GM18873 (cell line): ENCODE results near the gene NT5DC3.
A peak's percentile ranks its signal among the peaks of the same experiment; 100 is the strongest.
"Not testable (repeated sequence)": the region's sequence is repeated elsewhere in the genome, so short reads cannot be mapped to it uniquely, and the experiment has no call there.

Experiments used
- ATAC-seq: cut with Tn5 transposase; IDR thresholded peaks from one replicate; pipeline ENCODE4 v1.9.1; 2021; ENCODE audit warnings: mild to moderate bottlenecking, moderate library complexity, moderate number of reproducible peaks; ENCODE audit not compliant: unreplicated experiment, low FRiP score

NT5DC3 gene

GRCh38 chr12:103855896-103856657 lies 15.0 kb upstream of the NT5DC3 start:
- ATAC-seq: no peak

- ATAC-seq: no peak
These were observed 14.1 kb upstream of the NT5DC3 start for GRCh38 chr12:103855036-103855712.

DNA sequence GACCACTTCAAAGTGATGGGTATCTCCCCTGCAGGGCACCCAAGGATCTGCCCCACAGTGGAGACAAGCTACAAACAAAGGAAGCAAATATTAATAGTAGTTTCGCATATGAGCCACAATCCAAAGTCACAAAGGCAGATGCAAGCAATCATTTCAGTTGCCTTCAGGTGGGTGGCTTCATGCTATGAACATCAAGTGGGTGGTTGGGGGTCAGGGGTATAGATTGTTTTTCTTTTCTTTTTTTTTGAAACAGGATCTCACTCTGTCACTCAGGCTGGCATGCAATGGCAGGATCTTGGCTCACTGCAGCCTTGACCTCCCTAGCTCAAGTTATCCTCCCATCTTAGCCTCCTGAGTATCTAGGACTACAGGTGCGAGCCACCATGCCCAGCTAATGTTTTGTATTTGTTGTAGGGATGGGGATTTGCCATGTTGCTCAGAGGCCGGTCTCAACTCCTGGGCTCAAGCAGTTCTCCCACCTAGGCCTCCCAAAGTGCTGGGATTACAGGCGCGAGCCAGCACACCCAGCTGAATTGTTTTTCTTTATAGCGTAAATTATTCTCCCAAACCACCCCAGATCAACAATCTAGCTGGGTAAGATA lies 13.4 kb upstream of the NT5DC3 start:
- no peak for ATAC-seq

- no peak for ATAC-seq
These were observed 11.5 kb upstream of the NT5DC3 start for GRCh38 chr12:103852498-103852997.

- ATAC-seq: no peak
These were observed 10.1 kb upstream of the NT5DC3 start for GRCh38 chr12:103851127-103851526.

DNA sequence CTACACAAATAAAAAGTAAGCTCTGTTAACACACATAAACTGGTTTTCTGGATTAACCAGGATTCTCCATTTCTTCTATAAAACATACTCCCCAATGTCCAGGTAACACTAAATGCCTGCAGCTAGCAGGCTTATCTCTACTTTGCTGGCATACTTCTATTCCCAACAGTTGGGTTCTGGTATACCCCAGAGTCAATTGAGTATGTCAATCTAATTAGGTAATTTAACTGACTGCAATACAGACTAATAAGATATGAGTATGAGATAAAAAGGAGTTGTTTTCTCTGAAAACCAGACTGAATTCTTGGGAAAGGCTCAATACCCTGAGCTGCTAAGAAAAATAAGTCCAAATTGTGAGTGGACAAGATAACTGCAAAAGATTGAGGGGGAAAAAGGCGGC lies 9.4 kb upstream of the NT5DC3 start:
- no peak for ATAC-seq

DNA sequence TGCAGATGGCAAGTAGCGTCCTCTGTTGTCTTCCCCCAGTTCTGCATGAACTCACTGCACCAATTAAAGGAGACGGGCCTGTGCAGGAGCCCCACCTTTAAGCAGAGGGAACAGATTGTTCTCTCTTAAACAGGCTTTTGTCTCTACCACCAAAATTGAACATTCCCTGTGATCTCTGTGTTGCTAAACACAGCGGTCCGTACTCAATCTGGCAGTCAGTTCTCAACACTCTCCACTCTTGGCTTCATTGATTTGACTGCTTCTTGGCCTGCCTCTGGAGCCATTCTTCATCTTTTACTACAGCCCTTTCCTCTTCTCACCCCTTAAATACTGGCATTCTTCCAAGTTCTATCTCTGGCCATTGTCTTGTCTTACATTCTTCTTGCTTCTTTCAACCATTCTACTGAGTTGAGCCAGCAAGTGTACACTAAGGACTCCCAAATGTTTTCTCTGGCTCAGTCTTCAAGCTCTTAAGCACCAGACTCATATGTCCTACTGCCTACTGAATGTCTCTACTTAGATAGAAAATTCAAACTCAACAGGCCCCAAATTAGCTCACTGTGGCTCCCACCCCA lies 8.0 kb upstream of the NT5DC3 start:
- ATAC-seq: no peak

DNA sequence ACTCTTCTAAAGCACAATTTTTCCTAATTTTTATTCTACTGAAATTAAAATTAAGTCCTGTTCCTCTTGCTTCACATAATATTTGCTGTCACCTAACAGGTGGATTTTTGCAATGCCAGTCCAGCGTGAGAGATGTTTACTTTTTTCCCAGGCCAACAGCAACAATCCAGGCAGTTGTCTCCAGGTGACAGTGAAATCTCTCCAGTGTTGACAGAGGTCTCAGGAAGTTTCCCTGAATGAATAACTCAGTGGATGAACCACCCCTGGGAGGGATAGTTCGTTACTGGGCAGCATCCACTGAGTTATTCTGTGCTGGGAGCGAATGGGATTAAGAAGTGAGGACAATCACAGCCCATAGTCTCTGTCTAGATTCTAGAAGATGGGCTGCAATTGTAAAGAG lies 7.1 kb upstream of the NT5DC3 start:
- ATAC-seq: no peak

- ATAC-seq: no peak
These were observed 5.4 kb upstream of the NT5DC3 start for GRCh38 chr12:103846415-103846814.

DNA sequence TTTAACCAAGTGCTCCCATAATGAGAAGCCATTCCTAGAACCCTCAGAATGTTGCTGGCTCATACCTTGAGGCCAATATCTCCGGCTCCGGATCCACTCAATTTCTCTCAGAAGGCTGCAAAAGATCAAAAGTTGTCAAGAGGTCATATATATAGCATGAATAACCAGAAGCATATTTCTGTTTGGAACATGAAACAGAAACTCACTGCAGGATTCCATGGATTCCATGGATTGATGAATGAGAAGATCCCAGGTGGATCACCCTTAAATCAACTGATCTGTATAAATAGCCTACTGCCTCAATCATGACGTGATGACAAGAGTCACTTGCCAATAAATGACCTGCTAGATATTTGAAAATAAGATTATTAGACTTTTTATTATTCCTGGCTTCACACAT lies 3.3 kb upstream of the NT5DC3 start:
- ATAC-seq: no peak

DNA sequence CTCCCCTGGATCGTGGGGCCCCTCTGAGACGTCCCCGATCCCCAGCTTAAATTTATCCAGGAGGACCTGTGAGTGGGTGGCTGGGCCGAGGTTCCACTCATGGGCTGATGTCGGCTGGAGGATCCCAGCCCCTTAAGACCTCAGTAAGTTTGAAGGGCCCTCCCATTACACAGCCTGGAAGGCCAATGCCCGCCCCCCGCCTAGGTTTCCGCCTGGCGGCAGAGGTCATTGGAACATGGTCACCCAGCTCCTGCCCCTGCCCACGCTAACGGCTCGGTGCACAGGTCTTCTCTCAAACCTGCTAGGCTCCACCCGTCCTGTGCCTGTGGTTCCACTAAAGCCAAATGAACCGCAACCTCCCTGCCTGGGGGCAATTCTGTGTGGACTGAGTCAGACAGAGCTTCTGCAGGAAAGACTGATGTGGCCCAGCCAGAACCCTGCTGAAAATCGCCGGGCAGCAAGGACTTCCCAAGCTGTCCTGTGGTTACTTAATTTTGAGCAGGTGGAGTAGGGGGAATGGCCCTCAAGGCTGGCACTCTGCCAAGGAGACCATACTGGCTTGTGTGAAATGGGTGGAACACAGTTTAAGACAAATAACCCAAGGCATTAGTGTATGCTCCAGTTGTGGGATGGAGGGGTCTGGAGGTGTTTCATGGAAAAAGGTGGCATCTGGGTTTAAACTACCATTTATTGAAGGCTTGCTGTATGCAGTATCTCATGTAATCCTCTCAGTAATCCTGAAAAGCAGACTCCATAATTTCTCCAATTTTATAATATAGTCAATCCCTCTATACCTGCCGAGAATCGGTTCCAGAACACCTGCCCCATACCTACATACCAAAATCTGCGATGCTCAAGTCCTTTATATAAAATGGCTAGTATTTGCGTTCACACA lies 903 bp upstream of the NT5DC3 start:
- peak; percentile 12 for ATAC-seq

DNA sequence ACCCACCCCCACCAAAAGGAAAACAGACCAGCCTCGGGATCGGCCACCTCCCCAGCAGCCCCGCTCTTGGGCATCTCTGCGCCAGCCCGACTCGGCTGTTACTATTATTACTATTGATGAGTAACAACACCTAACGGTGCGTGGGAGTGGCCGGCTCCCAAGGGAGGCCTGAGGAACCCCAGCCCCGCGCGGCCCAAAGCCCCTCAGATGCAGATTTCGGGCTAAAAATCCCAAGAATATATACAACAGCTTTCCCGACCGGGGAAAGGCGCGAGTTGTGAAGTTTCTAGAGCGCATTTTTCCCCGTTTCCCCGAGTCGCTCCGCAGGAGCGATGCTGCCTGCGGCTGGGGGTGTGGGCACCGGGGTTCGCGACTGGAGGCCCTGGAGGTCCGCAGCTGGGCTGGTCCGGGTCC lies 565 bp downstream of the NT5DC3 start:
- ATAC-seq: peak; percentile 18

DNA sequence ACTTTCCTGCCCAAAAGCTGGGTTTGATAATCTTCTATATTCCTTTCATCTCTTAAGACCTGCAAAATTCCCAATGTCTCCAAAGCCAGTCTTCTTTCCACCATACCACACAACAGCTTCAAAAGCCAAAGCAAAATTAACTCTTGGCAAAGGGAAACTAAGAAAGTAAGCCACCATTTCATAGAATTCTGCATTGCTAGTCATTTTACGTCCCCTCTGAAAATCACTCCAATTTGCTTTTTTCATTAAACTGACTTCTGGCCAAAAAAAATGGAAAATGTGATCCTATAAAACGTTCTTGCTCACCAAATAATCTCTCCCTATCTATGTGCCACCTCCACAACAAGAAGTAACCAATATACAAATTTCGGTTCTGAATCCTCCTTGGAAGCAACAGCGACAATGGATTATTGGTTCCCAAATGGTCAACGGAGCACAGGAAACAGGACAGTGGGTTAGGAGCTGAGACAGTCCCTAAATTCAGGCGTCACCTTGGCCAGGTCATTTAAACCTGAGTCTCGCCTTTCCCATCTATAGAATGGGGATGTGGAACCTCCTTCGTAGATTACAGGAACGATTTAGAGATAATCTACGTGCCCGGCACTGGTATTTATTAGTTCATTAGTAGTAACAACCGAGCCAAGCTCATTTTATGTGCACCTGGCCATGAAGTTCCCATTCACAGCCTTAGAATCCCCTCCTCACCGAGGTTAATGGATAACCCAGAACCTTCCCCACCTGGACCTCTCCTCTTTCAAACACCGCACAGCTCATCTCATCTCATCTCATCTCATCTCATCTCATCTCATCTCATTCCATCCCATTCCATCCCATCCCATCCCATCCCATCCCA lies 1.2 kb downstream of the NT5DC3 start:
- ATAC-seq: no peak

DNA sequence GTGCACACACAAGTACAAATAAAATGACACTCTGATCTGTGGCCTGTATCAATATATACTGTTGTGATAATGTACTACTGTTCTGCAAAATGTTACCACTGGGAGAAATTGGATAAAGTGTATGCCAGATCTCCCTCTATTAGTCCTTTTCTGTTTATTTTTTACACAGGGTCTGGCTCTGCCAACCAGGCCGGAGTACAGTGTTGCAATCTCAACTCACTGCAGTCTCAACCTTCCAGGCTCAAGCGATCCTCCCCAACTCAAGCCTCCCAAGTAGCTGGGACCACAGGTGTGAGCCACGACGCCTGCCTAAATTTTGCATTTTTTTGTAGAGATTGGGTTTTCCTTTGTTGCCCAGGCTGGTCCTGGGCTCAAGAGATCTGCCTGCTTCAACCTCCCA lies 1.9 kb downstream of the NT5DC3 start:
- ATAC-seq: no peak

- no peak for ATAC-seq
These were observed 2.6 kb downstream of the NT5DC3 start for GRCh38 chr12:103838254-103838914.

DNA sequence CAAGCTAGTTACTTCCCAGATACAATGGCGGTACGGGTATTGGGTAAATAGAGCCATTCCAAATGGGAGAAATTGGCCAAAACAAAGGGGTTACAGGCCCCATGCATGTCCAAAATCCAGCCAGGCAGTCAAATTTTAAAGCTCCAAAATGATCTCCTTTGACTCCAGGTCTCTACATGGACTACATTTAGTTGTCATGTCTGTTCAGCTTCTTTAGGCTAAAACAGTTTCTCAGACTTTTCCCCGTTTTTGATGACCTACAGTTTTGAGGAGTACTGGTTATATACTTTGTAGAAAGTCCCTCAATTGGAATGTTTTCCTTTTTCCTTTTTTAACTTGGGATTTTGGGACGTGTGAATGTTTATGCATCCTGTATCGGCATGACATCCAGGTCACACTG lies 4.7 kb downstream of the NT5DC3 start:
- ATAC-seq: no peak

- not testable (repeated sequence) for ATAC-seq
These were observed 5.2 kb downstream of the NT5DC3 start for GRCh38 chr12:103835747-103836335.

- ATAC-seq: no peak
These were observed 6.1 kb downstream of the NT5DC3 start for GRCh38 chr12:103834942-103835341.
